ENCODE data around the gene CEP76. TPM values are rescaled to one million over a fixed set of nuclear protein-coding genes. Genes with fewer than 3 reads are reported as not detected.

Gene CEP76
- total and polyA plus RNA-seq, 2 experiments from 2014 or later: 11.2 to 25.9 TPM

DNA sequence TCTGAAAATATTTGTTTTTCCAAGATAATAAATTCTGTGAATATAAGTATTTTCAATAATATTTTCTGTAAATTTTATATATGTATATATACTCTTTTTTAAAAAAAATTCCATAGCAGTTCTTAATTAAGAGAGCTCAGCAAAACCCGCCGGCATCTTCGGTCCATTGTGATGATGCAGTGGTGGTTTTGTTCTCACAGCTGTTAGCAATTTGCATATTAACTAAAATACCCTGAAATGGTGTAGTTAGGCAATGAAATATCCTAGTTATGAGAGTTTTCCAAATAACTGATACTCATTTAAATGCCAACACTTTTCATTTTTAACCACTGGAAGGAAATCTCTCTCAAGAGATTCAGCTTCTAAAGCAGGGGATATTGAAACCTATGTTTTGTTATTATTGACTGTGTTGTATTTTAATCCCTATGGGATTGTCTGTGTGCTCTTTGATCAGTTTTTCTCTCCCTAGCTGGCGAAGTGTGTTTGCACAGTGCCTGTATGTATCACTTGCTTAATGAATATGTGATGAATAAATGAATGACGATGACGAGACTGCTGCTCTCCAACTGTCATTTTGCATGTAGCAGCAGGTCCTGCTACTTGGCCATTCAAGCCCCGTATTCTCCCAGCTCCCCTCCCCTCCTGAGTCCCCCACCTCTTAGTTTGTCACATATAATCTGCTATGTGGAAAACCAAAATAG is 42.7 kb upstream of the CEP76 start:
- no peaks in the 10 kb centered on the region for H3K36me3 ChIP-seq (ENCODE audit: insufficient read depth)
- TF ChIP-seq POLR2AphosphoS5 (IDR thresholded peaks at IDR 0.05; ENCODE audit: low read depth) (no peak), CREB1 (CRISPR knock-in tag; IDR thresholded peaks at IDR 0.05; ENCODE audit: low read depth) (no peak)
- Mint-ChIP-seq H3K9me3 (no peaks in the 10 kb centered on the region), H3K4me3 (no peak overlapping the region), H3K36me3 (ENCODE audit: low read depth) (no peaks in the 10 kb centered on the region), H3K27ac (no peak overlapping the region), H3K27me3 (ENCODE audit: insufficient read depth, low read depth, poor library complexity) (peaks cover 3% of the 10 kb centered on the region), H3K4me1 (no peaks in the 10 kb centered on the region)
- no peak overlapping the region for H3K4me3 ChIP-seq
- no peaks in the 10 kb centered on the region for H4K20me1 ChIP-seq (replicated peaks; ENCODE audit: insufficient read depth)
- no peaks in the 10 kb centered on the region for H3K27me3 ChIP-seq (ENCODE audit: insufficient read depth)
- H3K4me2 ChIP-seq: no peak overlapping the region
- no peak for ATAC-seq
- H3K4me1 ChIP-seq (ENCODE audit: insufficient read depth): no peaks in the 10 kb centered on the region; the same call in 1 of the 2 replicates
- H3K79me2 ChIP-seq (replicated peaks; ENCODE audit: insufficient read depth): no peaks in the 10 kb centered on the region
- no peaks in the 10 kb centered on the region for H3K9me2 ChIP-seq (ENCODE audit: insufficient read depth)
- H3F3A ChIP-seq (replicated peaks; ENCODE audit: low read depth): no peaks in the 10 kb centered on the region
- no peak overlapping the region for H2AFZ ChIP-seq
- no peak for DNase-seq (ENCODE audit: low spot score)
- no peak overlapping the region for H3K27ac ChIP-seq (ENCODE audit: low read depth)

DNA sequence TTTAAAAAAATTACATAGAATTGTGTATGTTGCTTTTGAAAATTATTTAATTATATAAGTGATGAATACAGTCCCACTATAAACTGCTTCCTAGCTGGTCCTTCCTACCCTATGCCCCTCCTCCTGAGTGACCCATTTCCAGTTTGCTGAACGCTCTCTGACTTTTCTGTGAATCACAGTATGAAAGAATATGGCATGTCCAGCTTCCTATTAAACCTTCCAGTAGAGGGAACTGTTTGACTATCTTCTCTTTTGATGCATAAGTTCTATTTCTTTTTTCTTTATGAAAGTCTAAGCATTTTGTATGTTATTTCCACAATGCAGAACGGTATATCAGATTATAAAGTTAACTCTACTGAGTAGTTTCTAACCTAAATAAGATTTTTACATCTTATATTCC is 41.6 kb upstream of the CEP76 start:
- no peak overlapping the region for H3K4me2 ChIP-seq
- H3K79me2 ChIP-seq (replicated peaks; ENCODE audit: insufficient read depth): no peaks in the 10 kb centered on the region
- no peak for ATAC-seq
- H3F3A ChIP-seq (replicated peaks; ENCODE audit: low read depth): no peaks in the 10 kb centered on the region
- peaks cover 3% of the 10 kb centered on the region for H3K27me3 Mint-ChIP-seq (ENCODE audit: insufficient read depth, low read depth, poor library complexity)
- no peak overlapping the region for H3K27ac ChIP-seq (ENCODE audit: low read depth)
- peak; percentile 28 for DNase-seq (ENCODE audit: low spot score)
- H3K36me3 Mint-ChIP-seq (ENCODE audit: low read depth): no peaks in the 10 kb centered on the region
- H3K9me2 ChIP-seq (ENCODE audit: insufficient read depth): no peaks in the 10 kb centered on the region
- TF ChIP-seq ZNF331 (CRISPR knock-in tag; IDR thresholded peaks at IDR 0.05; ENCODE audit: low read depth) (no peak), EZH2phosphoT487 (IDR thresholded peaks at IDR 0.05; ENCODE audit: unreplicated experiment) (no peak), ZNF114 (CRISPR knock-in tag; IDR thresholded peaks at IDR 0.05) (no peak), POLR2AphosphoS5 (IDR thresholded peaks at IDR 0.05; ENCODE audit: low read depth) (no peak)
- TF ChIP-seq, protein P1, sequence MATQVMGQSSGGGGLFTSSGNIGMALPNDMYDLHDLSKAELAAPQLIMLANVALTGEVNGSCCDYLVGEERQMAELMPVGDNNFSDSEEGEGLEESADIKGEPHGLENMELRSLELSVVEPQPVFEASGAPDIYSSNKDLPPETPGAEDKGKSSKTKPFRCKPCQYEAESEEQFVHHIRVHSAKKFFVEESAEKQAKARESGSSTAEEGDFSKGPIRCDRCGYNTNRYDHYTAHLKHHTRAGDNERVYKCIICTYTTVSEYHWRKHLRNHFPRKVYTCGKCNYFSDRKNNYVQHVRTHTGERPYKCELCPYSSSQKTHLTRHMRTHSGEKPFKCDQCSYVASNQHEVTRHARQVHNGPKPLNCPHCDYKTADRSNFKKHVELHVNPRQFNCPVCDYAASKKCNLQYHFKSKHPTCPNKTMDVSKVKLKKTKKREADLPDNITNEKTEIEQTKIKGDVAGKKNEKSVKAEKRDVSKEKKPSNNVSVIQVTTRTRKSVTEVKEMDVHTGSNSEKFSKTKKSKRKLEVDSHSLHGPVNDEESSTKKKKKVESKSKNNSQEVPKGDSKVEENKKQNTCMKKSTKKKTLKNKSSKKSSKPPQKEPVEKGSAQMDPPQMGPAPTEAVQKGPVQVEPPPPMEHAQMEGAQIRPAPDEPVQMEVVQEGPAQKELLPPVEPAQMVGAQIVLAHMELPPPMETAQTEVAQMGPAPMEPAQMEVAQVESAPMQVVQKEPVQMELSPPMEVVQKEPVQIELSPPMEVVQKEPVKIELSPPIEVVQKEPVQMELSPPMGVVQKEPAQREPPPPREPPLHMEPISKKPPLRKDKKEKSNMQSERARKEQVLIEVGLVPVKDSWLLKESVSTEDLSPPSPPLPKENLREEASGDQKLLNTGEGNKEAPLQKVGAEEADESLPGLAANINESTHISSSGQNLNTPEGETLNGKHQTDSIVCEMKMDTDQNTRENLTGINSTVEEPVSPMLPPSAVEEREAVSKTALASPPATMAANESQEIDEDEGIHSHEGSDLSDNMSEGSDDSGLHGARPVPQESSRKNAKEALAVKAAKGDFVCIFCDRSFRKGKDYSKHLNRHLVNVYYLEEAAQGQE (IDR thresholded peaks at IDR 0.05; ENCODE audit: unreplicated experiment): no peak
- TF ChIP-seq, protein P2, sequence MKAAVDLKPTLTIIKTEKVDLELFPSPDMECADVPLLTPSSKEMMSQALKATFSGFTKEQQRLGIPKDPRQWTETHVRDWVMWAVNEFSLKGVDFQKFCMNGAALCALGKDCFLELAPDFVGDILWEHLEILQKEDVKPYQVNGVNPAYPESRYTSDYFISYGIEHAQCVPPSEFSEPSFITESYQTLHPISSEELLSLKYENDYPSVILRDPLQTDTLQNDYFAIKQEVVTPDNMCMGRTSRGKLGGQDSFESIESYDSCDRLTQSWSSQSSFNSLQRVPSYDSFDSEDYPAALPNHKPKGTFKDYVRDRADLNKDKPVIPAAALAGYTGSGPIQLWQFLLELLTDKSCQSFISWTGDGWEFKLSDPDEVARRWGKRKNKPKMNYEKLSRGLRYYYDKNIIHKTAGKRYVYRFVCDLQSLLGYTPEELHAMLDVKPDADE (IDR thresholded peaks at IDR 0.05): no peak
- TF ChIP-seq, protein P3, sequence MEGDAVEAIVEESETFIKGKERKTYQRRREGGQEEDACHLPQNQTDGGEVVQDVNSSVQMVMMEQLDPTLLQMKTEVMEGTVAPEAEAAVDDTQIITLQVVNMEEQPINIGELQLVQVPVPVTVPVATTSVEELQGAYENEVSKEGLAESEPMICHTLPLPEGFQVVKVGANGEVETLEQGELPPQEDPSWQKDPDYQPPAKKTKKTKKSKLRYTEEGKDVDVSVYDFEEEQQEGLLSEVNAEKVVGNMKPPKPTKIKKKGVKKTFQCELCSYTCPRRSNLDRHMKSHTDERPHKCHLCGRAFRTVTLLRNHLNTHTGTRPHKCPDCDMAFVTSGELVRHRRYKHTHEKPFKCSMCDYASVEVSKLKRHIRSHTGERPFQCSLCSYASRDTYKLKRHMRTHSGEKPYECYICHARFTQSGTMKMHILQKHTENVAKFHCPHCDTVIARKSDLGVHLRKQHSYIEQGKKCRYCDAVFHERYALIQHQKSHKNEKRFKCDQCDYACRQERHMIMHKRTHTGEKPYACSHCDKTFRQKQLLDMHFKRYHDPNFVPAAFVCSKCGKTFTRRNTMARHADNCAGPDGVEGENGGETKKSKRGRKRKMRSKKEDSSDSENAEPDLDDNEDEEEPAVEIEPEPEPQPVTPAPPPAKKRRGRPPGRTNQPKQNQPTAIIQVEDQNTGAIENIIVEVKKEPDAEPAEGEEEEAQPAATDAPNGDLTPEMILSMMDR (conservative IDR thresholded peaks at IDR 0.05; ENCODE audit: low read depth in 2 of 2): peak; percentile 38 to 47; a peak in 3 of 4 replicates
- H3K4me3 ChIP-seq: no peak overlapping the region
- no peaks in the 10 kb centered on the region for H3K27me3 ChIP-seq (ENCODE audit: insufficient read depth)
- H4K20me1 ChIP-seq (replicated peaks; ENCODE audit: insufficient read depth): no peaks in the 10 kb centered on the region
- no peaks in the 10 kb centered on the region; the same call in 1 of the 2 replicates for H3K4me1 ChIP-seq (ENCODE audit: insufficient read depth)
- H3K36me3 ChIP-seq (ENCODE audit: insufficient read depth): no peaks in the 10 kb centered on the region
- no peak overlapping the region for H3K27ac Mint-ChIP-seq
- H3K9me3 Mint-ChIP-seq: no peaks in the 10 kb centered on the region
- H3K4me3 Mint-ChIP-seq: no peak overlapping the region
- no peaks in the 10 kb centered on the region for H3K4me1 Mint-ChIP-seq
- no peak overlapping the region for H2AFZ ChIP-seq
